ENCODE results near the gene ETNK2. TPM values are rescaled to one million over a fixed set of nuclear protein-coding genes. Genes with fewer than 3 reads are reported as not detected.

Gene ETNK2
- total RNA-seq, 2 experiments from 2014 or later: not detected

DNA sequence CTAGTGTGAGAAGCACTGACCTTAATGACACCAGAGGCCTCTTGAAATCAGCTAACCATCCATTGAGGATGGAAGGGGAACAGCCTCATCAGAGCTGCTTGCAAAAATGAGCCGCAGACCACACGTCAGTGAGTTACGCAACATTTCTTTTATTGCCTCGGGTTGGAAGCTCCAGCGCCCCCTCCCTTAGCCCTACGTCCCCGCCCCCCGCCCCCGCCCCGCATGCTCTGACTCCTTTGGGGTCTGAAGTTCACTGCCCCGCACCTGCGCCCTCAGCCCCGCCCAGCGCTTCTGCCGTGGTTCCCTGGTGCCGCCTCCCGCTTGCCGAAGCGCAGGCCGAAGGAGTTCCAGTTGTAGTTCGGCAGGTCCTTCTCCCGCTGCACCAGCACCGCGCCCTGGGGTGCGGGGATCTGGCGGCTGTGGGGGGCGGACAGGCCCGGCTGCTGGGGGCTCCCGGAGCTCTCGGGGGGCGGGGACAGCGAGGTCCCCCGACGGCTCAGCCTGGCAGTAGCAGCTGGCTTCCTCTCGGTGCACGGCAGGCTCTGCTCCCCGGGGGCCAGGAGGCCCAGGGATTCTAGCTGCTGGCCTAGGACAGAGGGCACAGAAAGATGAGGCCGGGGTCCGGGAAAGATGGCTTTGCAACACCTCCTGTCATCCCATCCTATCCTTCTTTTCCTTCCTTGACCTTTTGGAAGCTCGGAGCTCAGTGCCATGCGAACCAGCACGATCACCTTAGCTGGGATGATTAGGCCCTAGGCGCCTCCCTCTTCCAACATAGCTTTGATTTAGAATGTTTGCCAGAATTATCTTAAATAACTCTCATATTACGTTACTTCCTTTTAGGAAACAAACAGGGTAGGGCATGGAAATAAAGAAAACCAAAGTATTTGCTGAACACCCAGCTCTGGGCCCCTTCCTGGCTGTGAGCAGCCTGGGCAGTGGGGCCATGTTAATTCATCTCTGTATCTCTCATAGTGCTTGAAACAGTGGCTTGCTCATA, 38.7 kb upstream of the ETNK2 start:
- Mint-ChIP-seq H3K27me3 (peaks cover 60% of the 10 kb centered on the region), H3K4me1 (peaks cover 3% of the 10 kb centered on the region), H3K36me3 (no peaks in the 10 kb centered on the region), H3K9me3 (ENCODE audit: low read depth) (peaks cover 5% of the 10 kb centered on the region), H3K27ac (no peak overlapping the region), H3K4me3 (no peak overlapping the region)
- DNase-seq (no peak), ATAC-seq (no peak)
- CTCF ChIA-PET: interaction anchor here (0.9 to 3.1 kb wide), 3 partner anchors 16 to 173 kb away, joined by 3 to 14 read pairs (median 3); no protein-coding TSS in a partner anchor

- Mint-ChIP-seq H3K27me3 (peaks cover 67% of the 10 kb centered on the region), H3K4me3 (no peak overlapping the region), H3K9me3 (ENCODE audit: low read depth) (no peaks in the 10 kb centered on the region), H3K36me3 (no peaks in the 10 kb centered on the region), H3K4me1 (no peaks in the 10 kb centered on the region), H3K27ac (no peak overlapping the region)
- no peak for ATAC-seq
- CTCF ChIA-PET: interaction anchor here (1.3 to 1.5 kb wide), 2 partner anchors 17 to 26 kb away, joined by 7 read pairs; no protein-coding TSS in a partner anchor
- no peak for DNase-seq
These were observed 37.3 kb upstream of the ETNK2 start for GRCh38 chr1:204188959-204189639.

- Mint-ChIP-seq H3K27me3 (peaks cover 57% of the 10 kb centered on the region), H3K4me3 (no peak overlapping the region), H3K27ac (no peak overlapping the region), H3K4me1 (no peaks in the 10 kb centered on the region), H3K9me3 (ENCODE audit: low read depth) (no peaks in the 10 kb centered on the region), H3K36me3 (no peaks in the 10 kb centered on the region)
- CTCF ChIA-PET: no interaction called here
- ATAC-seq (no peak), DNase-seq (no peak)
These were observed 34.8 kb upstream of the ETNK2 start for GRCh38 chr1:204186597-204186996.

DNA sequence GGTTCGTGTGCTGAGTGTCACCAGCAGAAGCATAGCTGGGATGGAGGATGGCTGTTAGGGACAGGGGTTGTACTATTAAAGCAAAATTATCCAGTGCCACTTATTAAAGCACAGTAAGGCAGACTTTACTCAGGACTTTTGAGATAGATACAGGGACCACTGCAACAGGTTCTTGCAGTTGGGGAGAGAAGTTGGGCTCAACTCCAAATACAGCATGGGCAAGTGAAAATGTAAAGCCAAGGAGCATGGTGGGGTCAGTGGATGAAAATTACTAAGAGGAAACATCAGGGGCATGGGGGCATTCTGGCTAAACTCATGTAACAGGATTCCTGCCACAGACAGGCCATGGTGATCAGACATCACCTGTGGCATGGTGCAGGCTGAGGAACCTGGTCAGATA, 29.3 kb upstream of the ETNK2 start:
- CTCF ChIA-PET: interaction anchor here (1.8 kb wide), 1 partner anchor 19 kb away, joined by 5 read pairs; no protein-coding TSS in a partner anchor
- H3K36me3 Mint-ChIP-seq: no peaks in the 10 kb centered on the region
- H3K27me3 Mint-ChIP-seq: peaks cover 13% of the 10 kb centered on the region
- DNase-seq (no peak), ATAC-seq (no peak)
- H3K27ac Mint-ChIP-seq: no peak overlapping the region
- H3K9me3 Mint-ChIP-seq (ENCODE audit: low read depth): no peaks in the 10 kb centered on the region
- no peaks in the 10 kb centered on the region for H3K4me1 Mint-ChIP-seq
- no peak overlapping the region for H3K4me3 Mint-ChIP-seq

DNA sequence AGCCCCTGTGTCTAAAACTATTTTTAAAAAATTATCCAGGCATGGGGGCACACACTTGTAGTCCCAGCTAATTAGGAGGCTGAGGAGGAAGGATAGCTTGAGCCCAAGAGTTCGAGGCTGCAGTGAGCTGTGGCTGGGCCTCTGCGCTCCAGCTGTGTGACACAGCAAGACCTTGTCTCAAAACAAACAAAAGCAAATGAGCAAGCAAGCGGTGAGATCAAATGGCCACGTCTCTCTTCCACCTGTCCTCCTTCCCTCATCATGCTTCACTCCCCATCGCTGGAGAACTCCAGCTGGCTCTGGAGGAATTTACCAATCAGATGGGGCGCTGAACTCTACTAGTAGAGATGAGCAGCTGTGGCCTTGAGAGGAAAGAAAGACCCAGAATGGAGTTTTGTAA, 28.3 kb upstream of the ETNK2 start:
- ATAC-seq (no peak), DNase-seq (no peak)
- CTCF ChIA-PET: interaction anchor here (1.8 kb wide), 1 partner anchor 18 kb away, joined by 5 read pairs; no protein-coding TSS in a partner anchor
- Mint-ChIP-seq H3K27ac (no peak overlapping the region), H3K4me1 (no peaks in the 10 kb centered on the region), H3K27me3 (peaks cover 9% of the 10 kb centered on the region), H3K9me3 (ENCODE audit: low read depth) (no peaks in the 10 kb centered on the region), H3K4me3 (no peak overlapping the region), H3K36me3 (no peaks in the 10 kb centered on the region)

- ATAC-seq: no peak
- H3K9me3 Mint-ChIP-seq (ENCODE audit: low read depth): no peaks in the 10 kb centered on the region
- no peaks in the 10 kb centered on the region for H3K36me3 Mint-ChIP-seq
These were observed 26.8 kb upstream of the ETNK2 start for GRCh38 chr1:204178487-204179281.

GRCh38 chr1:204177133-204177532, 25.3 kb upstream of the ETNK2 start:
- no peaks in the 10 kb centered on the region for H3K36me3 Mint-ChIP-seq
- CTCF ChIA-PET: interaction anchor here (1.4 to 1.7 kb wide), 2 partner anchors 13 to 30 kb away, joined by 4 to 5 read pairs; no protein-coding TSS in a partner anchor
- DNase-seq (no peak), ATAC-seq (no peak)
- H3K9me3 Mint-ChIP-seq (ENCODE audit: low read depth): peaks cover 3% of the 10 kb centered on the region
- no peak overlapping the region for H3K4me3 Mint-ChIP-seq
- H3K27ac Mint-ChIP-seq: no peak overlapping the region
- no peaks in the 10 kb centered on the region for H3K27me3 Mint-ChIP-seq
- no peaks in the 10 kb centered on the region for H3K4me1 Mint-ChIP-seq

More at GRCh38 chr1:204178487-204179281, 26.8 kb upstream of the ETNK2 start:
- no peak for DNase-seq
- Mint-ChIP-seq H3K4me3 (no peak overlapping the region), H3K4me1 (no peaks in the 10 kb centered on the region), H3K27me3 (no peaks in the 10 kb centered on the region), H3K27ac (no peak overlapping the region)
- CTCF ChIA-PET: interaction anchor here (1.2 to 1.7 kb wide), 2 partner anchors 28 to 50 kb away, joined by 3 to 5 read pairs; no protein-coding TSS in a partner anchor

- peaks cover 1% of the 10 kb centered on the region for H3K36me3 Mint-ChIP-seq
- DNase-seq (no peak), ATAC-seq (no peak)
- H3K27ac Mint-ChIP-seq: no peak overlapping the region
- CTCF ChIA-PET: interaction anchor here (0.9 to 1.4 kb wide), 2 partner anchors 12 to 47 kb away, joined by 3 to 4 read pairs; no protein-coding TSS in a partner anchor
- H3K4me1 Mint-ChIP-seq: no peaks in the 10 kb centered on the region
- no peak overlapping the region for H3K4me3 Mint-ChIP-seq
- H3K9me3 Mint-ChIP-seq (ENCODE audit: low read depth): peaks cover 8% of the 10 kb centered on the region
- H3K27me3 Mint-ChIP-seq: no peaks in the 10 kb centered on the region
These were observed 24.2 kb upstream of the ETNK2 start for GRCh38 chr1:204176049-204176448.

GRCh38 chr1:204174958-204175357, 23.1 kb upstream of the ETNK2 start:
- DNase-seq: no peak
- CTCF ChIA-PET: no interaction called here
- ATAC-seq: no peak

GRCh38 chr1:204172404-204173029, 20.7 kb upstream of the ETNK2 start:
- peaks cover 16% of the 10 kb centered on the region for H3K9me3 Mint-ChIP-seq (ENCODE audit: low read depth)
- ATAC-seq (no peak), DNase-seq (no peak)
- peaks cover 3% of the 10 kb centered on the region for H3K36me3 Mint-ChIP-seq
- CTCF ChIA-PET: interaction anchor here (1.4 to 1.5 kb wide), 2 partner anchors 9 to 37 kb away, joined by 4 read pairs; no protein-coding TSS in a partner anchor
- no peak overlapping the region for H3K4me3 Mint-ChIP-seq
- H3K4me1 Mint-ChIP-seq: no peaks in the 10 kb centered on the region
- no peak overlapping the region for H3K27ac Mint-ChIP-seq
- H3K27me3 Mint-ChIP-seq: no peaks in the 10 kb centered on the region

More at GRCh38 chr1:204174958-204175357, 23.1 kb upstream of the ETNK2 start:
- no peak overlapping the region for H3K4me3 Mint-ChIP-seq
- peaks cover 3% of the 10 kb centered on the region for H3K36me3 Mint-ChIP-seq
- no peak overlapping the region for H3K27ac Mint-ChIP-seq
- no peaks in the 10 kb centered on the region for H3K4me1 Mint-ChIP-seq
- H3K9me3 Mint-ChIP-seq (ENCODE audit: low read depth): peaks cover 11% of the 10 kb centered on the region
- H3K27me3 Mint-ChIP-seq: no peaks in the 10 kb centered on the region

- H3K27ac Mint-ChIP-seq: no peak overlapping the region
- no peaks in the 10 kb centered on the region for H3K4me1 Mint-ChIP-seq
- H3K9me3 Mint-ChIP-seq (ENCODE audit: low read depth): peaks cover 16% of the 10 kb centered on the region
These were observed 19.9 kb upstream of the ETNK2 start for GRCh38 chr1:204171751-204172178.

GRCh38 chr1:204170494-204171155, 18.8 kb upstream of the ETNK2 start:
- CTCF ChIA-PET: no interaction called here
- H3K27ac Mint-ChIP-seq: no peak overlapping the region

More at GRCh38 chr1:204171751-204172178, 19.9 kb upstream of the ETNK2 start:
- Mint-ChIP-seq H3K27me3 (no peaks in the 10 kb centered on the region), H3K36me3 (peaks cover 3% of the 10 kb centered on the region), H3K4me3 (no peak overlapping the region)
- DNase-seq (no peak), ATAC-seq (no peak)
- CTCF ChIA-PET: interaction anchor here (1.4 kb wide), 1 partner anchor 8 kb away, joined by 4 read pairs; no protein-coding TSS in a partner anchor

More at GRCh38 chr1:204170494-204171155, 18.8 kb upstream of the ETNK2 start:
- H3K27me3 Mint-ChIP-seq: no peaks in the 10 kb centered on the region
- H3K9me3 Mint-ChIP-seq (ENCODE audit: low read depth): peaks cover 16% of the 10 kb centered on the region
- H3K4me1 Mint-ChIP-seq: no peaks in the 10 kb centered on the region
- no peak for ATAC-seq
- no peak for DNase-seq
- peaks cover 3% of the 10 kb centered on the region for H3K36me3 Mint-ChIP-seq
- H3K4me3 Mint-ChIP-seq: no peak overlapping the region

Measured in activated CD8-positive, alpha-beta memory T cell treated with anti-CD3 and anti-CD28 coated beads, Interleukin-2, amount 10 ng/mL, durations not matched to agents 7 days and 5 days (primary cell).